HepG2 (cell line): ENCODE data around the gene COX4I1. TPM values are rescaled to one million over a fixed set of nuclear protein-coding genes. Genes with fewer than 3 reads are reported as not detected.

Experiments
- AKNA ChIP-seq: sonication (generic); formaldehyde crosslinking; IDR thresholded peaks from 2 replicates; pipeline ENCODE4 v1.4.0; 2020; ENCODE audit warnings: missing genetic modification reagents, borderline replicate concordance
- BRF2 ChIP-seq: sonication (generic); formaldehyde crosslinking; IDR thresholded peaks from 2 replicates; pipeline ENCODE4 v1.8.1; 2022; ENCODE audit warnings: mild to moderate bottlenecking, missing genetic modification reagents
- CC2D1A ChIP-seq: sonication (generic); formaldehyde crosslinking; IDR thresholded peaks from 2 replicates; pipeline ENCODE4 v1.8.1; 2023; ENCODE audit warnings: mild to moderate bottlenecking, missing genetic modification reagents
- CCAR2 ChIP-seq: fragments of 200-400 bp; formaldehyde crosslinking; optimal IDR thresholded peaks from 2 replicates; pipeline ENCODE3; 2018; ENCODE audit warnings: low read depth, mild to moderate bottlenecking, low read length, moderate library complexity
- HNF4G ChIP-seq, 2 experiments: sonication (generic) in 1 of 2; formaldehyde crosslinking in 1 of 2; IDR thresholded peaks; 2 replicates each; pipeline versions ENCODE4 v1.4.0 to v1.6.1; 2011 to 2020; ENCODE audit warnings: borderline replicate concordance in 2 of 2, low read depth in 2 of 2, mild to moderate bottlenecking in 2 of 2, low read length in 1 of 2, missing genetic modification reagents in 1 of 2, moderate library complexity in 1 of 2
- IRX3 ChIP-seq: sonication (generic); formaldehyde crosslinking; IDR thresholded peaks from 2 replicates; pipeline ENCODE4 v1.8.1; 2023; ENCODE audit warnings: mild to moderate bottlenecking, low read depth, missing genetic modification reagents, borderline replicate concordance
- MEIS1 ChIP-seq: sonication (generic); formaldehyde crosslinking; IDR thresholded peaks from 2 replicates; pipeline ENCODE4 v1.9.0; 2021; ENCODE audit warnings: mild to moderate bottlenecking, missing genetic modification reagents, moderate library complexity, borderline replicate concordance
- NFKBIZ ChIP-seq: IDR thresholded peaks from 2 replicates; pipeline ENCODE4 v1.6.1; 2018; ENCODE audit warnings: missing genetic modification reagents, missing compliant biosample characterization
- RBM22 ChIP-seq: fragments of 200-400 bp; formaldehyde crosslinking; optimal IDR thresholded peaks from 2 replicates; pipeline ENCODE3; 2017; ENCODE audit warnings: mild to moderate bottlenecking, low read length, moderate library complexity
- RFX5 ChIP-seq: IDR thresholded peaks from 2 replicates; pipeline ENCODE4 v1.6.1; 2011; ENCODE audit warnings: low read depth, low read length, improper control_type of control experiment
- SIN3B ChIP-seq: fragments of 150-350 bp; IDR thresholded peaks from 2 replicates; pipeline ENCODE4 v1.6.1; 2014; ENCODE audit warnings: low read length
- TFDP1 ChIP-seq: IDR thresholded peaks from 2 replicates; pipeline ENCODE4 v1.6.1; 2016; ENCODE audit warnings: missing compliant biosample characterization, missing genetic modification reagents, borderline replicate concordance
- THRA ChIP-seq: sonication (generic); formaldehyde crosslinking; IDR thresholded peaks from 2 replicates; pipeline ENCODE4 v1.4.0; 2020; ENCODE audit warnings: missing genetic modification reagents, borderline replicate concordance
- ZFP36L1 ChIP-seq: sonication (generic); formaldehyde crosslinking; IDR thresholded peaks from 2 replicates; pipeline ENCODE4 v1.8.0; 2022; ENCODE audit warnings: mild to moderate bottlenecking, missing genetic modification reagents, moderate library complexity
- ZMYM2 ChIP-seq: sonication (generic); formaldehyde crosslinking; IDR thresholded peaks from 2 replicates; pipeline ENCODE4 v1.8.0; 2022; ENCODE audit warnings: mild to moderate bottlenecking, missing genetic modification reagents
- ZNF24 ChIP-seq: fragments of 450-650 bp; IDR thresholded peaks from 2 replicates; pipeline ENCODE4 v1.6.1; 2017; ENCODE audit warnings: antibody characterized with exemption, mild to moderate bottlenecking
- ZNF567 ChIP-seq: sonication (generic); formaldehyde crosslinking; IDR thresholded peaks from 2 replicates; pipeline ENCODE4 v1.8.1; 2023; ENCODE audit warnings: mild to moderate bottlenecking, missing genetic modification reagents, borderline replicate concordance
- ZNF572 ChIP-seq: sonication (generic); formaldehyde crosslinking; IDR thresholded peaks from 2 replicates; pipeline ENCODE4 v1.5.1; 2020; ENCODE audit warnings: mild to moderate bottlenecking, missing genetic modification reagents
- ZNF839 ChIP-seq: sonication (generic); formaldehyde crosslinking; IDR thresholded peaks from 2 replicates; pipeline ENCODE4 v1.4.0; 2020; ENCODE audit warnings: missing genetic modification reagents, mild to moderate bottlenecking, borderline replicate concordance
- polyA plus RNA-seq, 8 experiments: library from polyadenylated mRNA; depleted of rRNA in 3 of 8; stranded (reverse) in 7 of 8; unstranded in 1 of 8; fragments of >200 nt; fragmentation: Illumina TruSeq in 4 of 8; extraction: Trizol in 4 of 8; gene quantifications; 2 replicates each; pipeline versions ENCODE4 v1.2.1 to v1.2.3, GENCODE V29; 2011 to 2016; ENCODE audit warnings: low read depth in 4 of 8, missing spikeins in 1 of 8, mixed read lengths in 1 of 8; ENCODE audit not compliant: insufficient read depth in 1 of 8
- total RNA-seq, 5 experiments: library from RNA; depleted of rRNA; stranded (reverse); fragments of >200 nt; fragmentation: Illumina TruSeq; extraction: Trizol; gene quantifications; 2 replicates each; pipeline ENCODE4 v1.2.3, GENCODE V29; 2016; ENCODE audit warnings: low read depth in 1 of 5

The COX4I1 gene
- total and polyA plus RNA-seq, 2 of the 13 experiments (the other 11 are each of a cell fraction or from before 2014, with no cell fraction given): 658 to 902 TPM

- no peak for TF ChIP-seq ZNF839 (CRISPR knock-in tag)
- TF ChIP-seq THRA (CRISPR knock-in tag): peak; percentile 83; the same call in 1 of the 2 replicates
- TF ChIP-seq CCAR2: no peak
- no peak for TF ChIP-seq AKNA
- no peak for TF ChIP-seq ZNF24
- no peak for TF ChIP-seq ZNF567 (CRISPR knock-in tag)
- no peak for TF ChIP-seq ZNF572 (CRISPR knock-in tag)
- TF ChIP-seq NFKBIZ (CRISPR knock-in tag): no peak
- peak; percentile 89 for TF ChIP-seq ZMYM2
- TF ChIP-seq MEIS1: no peak
- TF ChIP-seq CC2D1A (CRISPR knock-in tag): no peak
- peak; percentile 19; the same call in 1 of the 2 replicates for TF ChIP-seq TFDP1 (CRISPR knock-in tag)
- TF ChIP-seq SIN3B: no peak
- TF ChIP-seq RFX5: no peak
- TF ChIP-seq ZFP36L1: no peak
- TF ChIP-seq IRX3 (CRISPR knock-in tag): no peak
- no peak for TF ChIP-seq RBM22
- no peak for TF ChIP-seq HNF4G (IDR thresholded peaks at IDR 0.05; ENCODE audit: borderline replicate concordance, low read depth, low read length)
- no peak for TF ChIP-seq HNF4G (CRISPR knock-in tag; IDR thresholded peaks at IDR 0.05; ENCODE audit: borderline replicate concordance, low read depth)
- TF ChIP-seq BRF2 (CRISPR knock-in tag): no peak
Measured at GRCh38 chr16:85798283-85798776, 1.2 kb upstream of the COX4I1 start (continued).
